ENCODE measurements around the gene EFTUD2.

EFTUD2 gene

GRCh38 chr17:44892250-44892649, 7.0 kb downstream of the EFTUD2 start:
- in situ Hi-C loops (cut with MboI; ENCODE audit: low pct_unique_long_range_greater_than_20kb, low sequenced_read_pairs, unreplicated experiment): no loop called here
- no peak for TF ChIP-seq CTCF (IDR thresholded peaks at IDR 0.05; ENCODE audit: extremely low read depth, insufficient read depth, missing control alignments)
- DNase-seq (ENCODE audit: low spot score): no peak

- TF ChIP-seq CTCF (IDR thresholded peaks at IDR 0.05; ENCODE audit: extremely low read depth, insufficient read depth, missing control alignments): no peak
- in situ Hi-C loops (cut with MboI; ENCODE audit: low pct_unique_long_range_greater_than_20kb, low sequenced_read_pairs, unreplicated experiment): no loop called here
- no peak for DNase-seq (ENCODE audit: low spot score)
Measured at GRCh38 chr17:44889003-44889402, 10.2 kb downstream of the EFTUD2 start.

- in situ Hi-C loops (cut with MboI; ENCODE audit: low pct_unique_long_range_greater_than_20kb, low sequenced_read_pairs, unreplicated experiment): no loop called here
- TF ChIP-seq CTCF (IDR thresholded peaks at IDR 0.05; ENCODE audit: extremely low read depth, insufficient read depth, missing control alignments): no peak
- no peak for DNase-seq (ENCODE audit: low spot score)
Measured at GRCh38 chr17:44887971-44888954, 11.0 kb downstream of the EFTUD2 start.

GRCh38 chr17:44887016-44887415, 12.2 kb downstream of the EFTUD2 start:
- in situ Hi-C loops (cut with MboI; ENCODE audit: low pct_unique_long_range_greater_than_20kb, low sequenced_read_pairs, unreplicated experiment): no loop called here
- DNase-seq (ENCODE audit: low spot score): no peak
- TF ChIP-seq CTCF (IDR thresholded peaks at IDR 0.05; ENCODE audit: extremely low read depth, insufficient read depth, missing control alignments): no peak

- in situ Hi-C loops (cut with MboI; ENCODE audit: low pct_unique_long_range_greater_than_20kb, low sequenced_read_pairs, unreplicated experiment): no loop called here
- no peak for TF ChIP-seq CTCF (IDR thresholded peaks at IDR 0.05; ENCODE audit: extremely low read depth, insufficient read depth, missing control alignments)
- no peak for DNase-seq (ENCODE audit: low spot score)
Measured at GRCh38 chr17:44884941-44885340, 14.3 kb downstream of the EFTUD2 start.

GRCh38 chr17:44881145-44881544, 18.1 kb downstream of the EFTUD2 start:
- no peak for DNase-seq (ENCODE audit: low spot score)
- no peak for TF ChIP-seq CTCF (IDR thresholded peaks at IDR 0.05; ENCODE audit: extremely low read depth, insufficient read depth, missing control alignments)
- in situ Hi-C loops (cut with MboI; ENCODE audit: low pct_unique_long_range_greater_than_20kb, low sequenced_read_pairs, unreplicated experiment): no loop called here
